HFF-Myc (cell line): Measurements from ENCODE around the gene LY6G6F.

Source experiments
- DNase-seq: peaks from one replicate; pipeline ENCODE4 v3.0.0-alpha.2; 2011; ENCODE audit warnings: low read depth; ENCODE audit errors: extremely low read depth
- H3K4me3 ChIP-seq: replicated peaks from 2 replicates; pipeline ENCODE4 v1.5.1; 2011; ENCODE audit warnings: low read depth, mild to moderate bottlenecking, control low read depth, low read length
- TF ChIP-seq, protein P1 (sequence below): IDR thresholded peaks from 2 replicates; pipeline ENCODE4 v1.5.1; 2012; ENCODE audit warnings: mild to moderate bottlenecking, low read depth, low read length, control low read depth; ENCODE audit errors: missing control alignments

The LY6G6F gene

DNA sequence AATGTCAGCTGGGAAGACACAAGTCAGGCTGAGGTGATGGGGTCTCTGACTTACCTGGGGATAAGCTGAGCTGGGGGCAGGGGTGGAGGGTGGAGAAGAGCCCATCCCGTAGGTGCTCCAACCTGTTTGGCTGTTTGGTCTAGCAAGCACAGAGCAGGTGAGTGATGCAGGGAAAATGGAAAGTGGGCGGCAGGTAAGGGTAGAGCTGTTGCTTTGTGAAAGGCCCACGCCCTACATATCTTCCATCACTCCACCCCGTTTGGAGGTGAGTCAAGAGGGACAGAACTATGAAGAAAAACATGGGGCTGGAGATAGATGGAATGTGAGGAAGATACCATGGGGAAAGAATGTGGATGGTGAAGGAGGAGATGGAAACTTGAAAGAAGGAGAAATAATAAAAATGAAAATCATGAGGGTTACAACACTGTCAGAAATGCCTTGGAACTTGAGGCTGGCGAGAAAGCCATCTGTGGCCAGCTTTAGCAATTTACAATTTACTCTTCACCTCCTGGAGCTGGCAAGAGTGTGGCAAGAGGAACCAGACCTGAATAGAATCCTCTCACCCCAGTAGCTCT is 13.6 kb downstream of the LY6G6F start:
- TF ChIP-seq, protein P1, sequence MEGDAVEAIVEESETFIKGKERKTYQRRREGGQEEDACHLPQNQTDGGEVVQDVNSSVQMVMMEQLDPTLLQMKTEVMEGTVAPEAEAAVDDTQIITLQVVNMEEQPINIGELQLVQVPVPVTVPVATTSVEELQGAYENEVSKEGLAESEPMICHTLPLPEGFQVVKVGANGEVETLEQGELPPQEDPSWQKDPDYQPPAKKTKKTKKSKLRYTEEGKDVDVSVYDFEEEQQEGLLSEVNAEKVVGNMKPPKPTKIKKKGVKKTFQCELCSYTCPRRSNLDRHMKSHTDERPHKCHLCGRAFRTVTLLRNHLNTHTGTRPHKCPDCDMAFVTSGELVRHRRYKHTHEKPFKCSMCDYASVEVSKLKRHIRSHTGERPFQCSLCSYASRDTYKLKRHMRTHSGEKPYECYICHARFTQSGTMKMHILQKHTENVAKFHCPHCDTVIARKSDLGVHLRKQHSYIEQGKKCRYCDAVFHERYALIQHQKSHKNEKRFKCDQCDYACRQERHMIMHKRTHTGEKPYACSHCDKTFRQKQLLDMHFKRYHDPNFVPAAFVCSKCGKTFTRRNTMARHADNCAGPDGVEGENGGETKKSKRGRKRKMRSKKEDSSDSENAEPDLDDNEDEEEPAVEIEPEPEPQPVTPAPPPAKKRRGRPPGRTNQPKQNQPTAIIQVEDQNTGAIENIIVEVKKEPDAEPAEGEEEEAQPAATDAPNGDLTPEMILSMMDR = no peak
- H3K4me3 ChIP-seq = no peak overlapping the region
- DNase-seq = no peak

DNA sequence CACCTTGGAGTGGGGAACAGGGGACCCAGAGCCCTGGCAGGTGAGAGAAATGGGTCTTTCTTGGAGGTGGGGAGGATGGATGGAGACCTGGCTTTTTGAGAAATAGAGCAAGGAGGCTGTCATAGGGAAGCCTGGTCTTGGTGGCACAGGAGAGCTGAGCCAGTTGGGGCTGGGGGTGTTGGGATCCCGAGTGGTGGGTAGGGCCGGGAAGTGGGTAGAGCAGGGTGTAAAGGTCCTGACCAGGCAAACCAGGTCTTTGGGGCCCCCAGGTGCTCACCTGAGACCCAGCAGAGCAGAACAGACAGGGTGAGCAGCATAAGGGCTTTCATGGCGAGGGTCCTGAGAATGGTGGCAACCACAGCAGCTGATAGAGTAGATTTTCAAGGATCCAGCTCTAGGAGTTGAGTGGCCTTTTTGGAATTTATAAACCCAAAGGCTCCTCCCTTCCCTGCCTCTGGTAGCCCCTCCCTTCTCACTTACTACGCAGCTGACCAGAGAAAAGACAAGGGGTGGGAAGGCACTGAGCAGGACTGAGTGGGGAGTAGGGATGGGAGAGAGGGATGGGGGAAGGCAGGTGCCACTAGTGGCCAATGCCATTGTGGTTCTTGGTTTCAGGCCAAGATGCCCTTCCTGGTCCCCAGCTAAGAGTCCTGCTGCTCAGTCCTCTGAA is 14.8 kb downstream of the LY6G6F start, which contains the start of gene LY6G6C:
Gene LY6G6C, minus strand, starts transcription at position 396 of the 670 bp plus-strand sequence. Its CDS starts 67 bp downstream, at position 329.
- TF ChIP-seq, protein P1 = no peak
- no peak for DNase-seq

DNA sequence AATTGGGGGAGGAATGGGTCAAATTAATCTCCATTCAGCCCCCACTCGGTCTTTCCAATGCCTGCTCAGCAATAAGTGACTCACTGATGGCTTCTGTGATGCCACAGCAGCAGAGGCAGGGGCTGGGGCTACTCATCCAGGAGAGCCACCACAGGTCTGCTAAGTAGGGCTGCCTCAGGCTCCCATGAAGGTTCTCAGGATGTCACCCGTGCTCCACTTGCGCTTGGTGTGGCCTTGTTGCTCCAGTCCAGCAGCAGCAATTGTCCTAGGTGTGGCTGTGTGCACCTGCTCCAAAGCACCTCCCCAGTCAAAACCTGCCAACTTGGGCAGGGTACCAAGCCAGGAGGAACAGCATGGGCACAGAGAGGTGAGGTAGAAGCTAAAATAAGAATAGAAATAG is 15.5 kb downstream of the LY6G6F start:
- DNase-seq = no peak
- no peak overlapping the region for H3K4me3 ChIP-seq
- TF ChIP-seq, protein P1 = no peak

More for the DNA sequence above, 14.8 kb downstream of the LY6G6F start, which contains the start of gene LY6G6C:
- no peak within 1 kb of the TSS for H3K4me3 ChIP-seq

DNA sequence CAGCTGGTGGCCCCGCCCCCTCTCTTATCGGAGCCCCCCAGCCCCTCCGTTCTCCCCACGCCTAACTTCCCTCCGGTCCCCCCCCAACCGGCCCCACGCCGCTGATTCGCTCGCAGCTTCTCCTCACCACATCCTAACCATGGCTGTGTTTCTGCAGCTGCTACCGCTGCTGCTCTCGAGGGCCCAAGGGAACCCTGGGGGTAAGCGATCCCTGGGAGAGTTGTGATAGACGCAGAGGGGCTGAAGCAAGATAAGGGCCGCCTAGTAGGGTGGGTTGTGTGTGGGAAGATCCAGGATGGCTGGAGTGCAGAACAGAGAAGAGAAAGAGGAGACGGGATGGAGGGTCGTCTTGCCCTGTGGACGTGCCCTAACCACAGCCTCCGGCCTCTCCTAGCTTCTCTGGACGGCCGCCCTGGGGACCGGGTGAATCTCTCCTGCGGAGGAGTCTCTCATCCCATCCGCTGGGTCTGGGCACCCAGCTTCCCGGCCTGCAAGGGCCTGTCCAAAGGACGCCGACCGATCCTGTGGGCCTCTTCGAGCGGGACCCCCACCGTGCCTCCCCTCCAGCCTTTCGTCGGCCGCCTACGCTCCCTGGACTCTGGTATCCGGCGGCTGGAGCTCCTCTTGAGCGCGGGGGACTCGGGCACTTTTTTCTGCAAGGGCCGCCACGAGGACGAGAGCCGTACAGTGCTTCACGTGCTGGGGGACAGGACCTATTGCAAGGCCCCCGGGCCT is 16.7 kb downstream of the LY6G6F start, which contains the start of gene MPIG6B:
Gene MPIG6B, plus strand, starts transcription at position 129 of the 735 bp plus-strand sequence. Its CDS starts 11 bp downstream, at position 140.
- H3K4me3 ChIP-seq = no peak within 1 kb of the TSS
- no peak for DNase-seq
- TF ChIP-seq, protein P1 = no peak

DNA sequence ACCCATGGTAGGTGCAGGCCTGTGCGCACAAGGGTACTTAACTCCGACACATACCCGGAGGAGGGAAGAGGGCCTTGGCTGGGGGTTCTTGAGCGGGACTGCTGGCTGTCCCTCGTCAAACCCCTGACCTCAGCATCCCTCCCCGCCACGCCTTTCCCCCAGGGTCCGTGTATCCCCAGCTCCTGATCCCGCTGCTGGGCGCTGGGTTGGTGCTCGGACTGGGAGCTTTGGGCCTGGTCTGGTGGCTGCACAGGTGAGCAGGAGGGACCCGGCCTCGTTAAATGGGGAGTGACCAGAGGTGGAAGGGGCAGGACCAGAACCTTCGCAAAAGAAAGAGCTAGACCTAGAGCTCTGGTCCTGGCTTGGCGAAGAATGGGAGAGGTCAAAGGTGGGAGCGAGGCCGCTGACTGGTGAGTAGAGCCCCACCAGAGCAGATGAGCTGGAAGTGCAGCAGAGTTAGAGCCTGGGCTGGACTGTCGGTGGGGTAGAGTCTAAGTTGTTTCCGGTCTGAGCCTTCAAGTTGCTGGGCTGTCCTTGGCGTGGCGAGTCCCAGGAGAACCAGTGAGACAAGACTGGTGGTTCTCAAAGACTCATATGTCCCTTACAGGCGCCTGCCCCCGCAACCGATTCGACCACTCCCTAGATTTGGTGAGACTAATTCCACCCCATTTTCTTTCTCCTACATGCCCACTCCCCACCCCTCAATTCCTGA is 17.5 kb downstream of the LY6G6F start:
- TF ChIP-seq, protein P1 = no peak
- no peak overlapping the region for H3K4me3 ChIP-seq
- DNase-seq = no peak

DNA sequence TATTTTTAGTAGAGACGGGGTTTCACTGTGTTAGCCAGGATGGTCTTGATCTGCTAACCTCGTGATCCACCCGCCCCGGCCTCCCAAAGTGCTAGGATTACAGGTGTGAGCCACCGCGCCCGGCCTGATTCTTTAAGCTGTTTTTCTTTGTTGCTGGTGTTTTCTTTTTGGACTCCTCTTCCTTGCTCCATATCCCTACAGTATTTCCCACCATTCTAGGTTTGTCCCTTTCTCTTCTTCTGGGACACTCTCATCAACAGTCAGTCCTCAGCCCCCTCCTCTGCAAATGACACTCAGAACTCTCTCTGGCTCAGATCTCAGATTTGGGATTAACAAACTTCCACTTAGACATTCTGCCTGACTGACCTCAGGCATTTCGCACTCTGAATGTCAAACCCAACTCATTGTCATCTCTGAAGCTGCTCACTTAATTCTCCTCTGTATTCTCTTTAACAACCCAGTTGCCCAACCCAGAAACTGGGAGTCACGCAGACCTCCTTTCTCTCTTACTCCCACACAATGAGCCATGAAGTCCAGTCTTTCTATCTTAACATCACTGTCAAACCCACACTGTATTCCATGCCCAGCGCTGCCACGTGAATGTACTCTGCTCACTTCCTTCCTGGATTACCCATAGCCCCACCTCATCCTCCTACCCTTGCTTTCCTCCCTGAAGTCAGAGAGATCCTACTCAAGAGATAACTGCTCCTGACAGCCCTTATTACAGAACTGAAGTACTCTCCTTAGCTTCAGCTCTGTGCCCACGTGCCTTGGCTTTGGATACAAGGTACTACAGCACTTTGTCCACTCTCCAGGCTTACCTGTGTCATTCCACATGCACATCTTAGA is 19.1 kb downstream of the LY6G6F start:
- TF ChIP-seq, protein P1 = no peak
- no peak overlapping the region for H3K4me3 ChIP-seq
- DNase-seq = no peak
